ENCODE data around the gene DNAJC5.
"Not testable (repeated sequence)": the region's sequence is repeated elsewhere in the genome, so short reads cannot be mapped to it uniquely, and the experiment has no call there.

DNAJC5 gene

DNA sequence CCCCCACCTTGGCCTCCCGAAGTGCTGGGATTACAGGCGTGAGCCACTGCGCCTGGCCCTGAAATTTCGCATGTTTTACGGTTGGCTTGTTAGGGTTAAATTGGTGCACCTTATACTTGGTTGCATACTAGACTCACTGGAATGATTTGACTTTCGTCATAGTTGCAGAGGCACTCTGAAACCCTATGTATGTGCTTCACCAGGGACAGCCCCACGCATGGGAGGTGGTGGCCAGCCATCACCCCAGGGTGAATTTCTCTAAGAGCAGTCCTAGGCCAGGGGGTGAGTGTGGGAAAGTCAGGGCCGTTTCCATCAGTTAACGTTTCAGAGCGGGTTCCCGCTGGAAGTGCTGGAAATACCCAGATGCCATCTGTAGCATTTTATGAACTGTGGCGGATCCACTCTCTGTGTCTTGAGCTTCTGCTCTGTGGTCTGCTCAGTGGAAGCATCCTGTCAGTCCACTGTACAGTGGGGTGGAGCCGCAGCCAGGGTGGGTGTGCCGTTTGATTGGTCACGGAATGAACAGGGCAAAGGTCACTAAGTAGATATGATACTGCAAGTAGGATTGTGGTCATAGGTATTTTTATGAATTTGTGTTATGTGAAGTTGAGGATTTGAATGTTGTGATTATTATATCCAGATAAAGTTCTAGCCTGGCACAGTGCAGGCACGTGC, 13.2 kb downstream of the DNAJC5 start:
- TF ChIP-seq, protein P1, sequence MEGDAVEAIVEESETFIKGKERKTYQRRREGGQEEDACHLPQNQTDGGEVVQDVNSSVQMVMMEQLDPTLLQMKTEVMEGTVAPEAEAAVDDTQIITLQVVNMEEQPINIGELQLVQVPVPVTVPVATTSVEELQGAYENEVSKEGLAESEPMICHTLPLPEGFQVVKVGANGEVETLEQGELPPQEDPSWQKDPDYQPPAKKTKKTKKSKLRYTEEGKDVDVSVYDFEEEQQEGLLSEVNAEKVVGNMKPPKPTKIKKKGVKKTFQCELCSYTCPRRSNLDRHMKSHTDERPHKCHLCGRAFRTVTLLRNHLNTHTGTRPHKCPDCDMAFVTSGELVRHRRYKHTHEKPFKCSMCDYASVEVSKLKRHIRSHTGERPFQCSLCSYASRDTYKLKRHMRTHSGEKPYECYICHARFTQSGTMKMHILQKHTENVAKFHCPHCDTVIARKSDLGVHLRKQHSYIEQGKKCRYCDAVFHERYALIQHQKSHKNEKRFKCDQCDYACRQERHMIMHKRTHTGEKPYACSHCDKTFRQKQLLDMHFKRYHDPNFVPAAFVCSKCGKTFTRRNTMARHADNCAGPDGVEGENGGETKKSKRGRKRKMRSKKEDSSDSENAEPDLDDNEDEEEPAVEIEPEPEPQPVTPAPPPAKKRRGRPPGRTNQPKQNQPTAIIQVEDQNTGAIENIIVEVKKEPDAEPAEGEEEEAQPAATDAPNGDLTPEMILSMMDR (IDR thresholded peaks at IDR 0.05; ENCODE audit: low read depth, low read length, missing control alignments): no peak
- no peak for DNase-seq (ENCODE audit: low read depth)
- H3K4me3 ChIP-seq (ENCODE audit: low read depth, low read length): no peak overlapping the region

DNA sequence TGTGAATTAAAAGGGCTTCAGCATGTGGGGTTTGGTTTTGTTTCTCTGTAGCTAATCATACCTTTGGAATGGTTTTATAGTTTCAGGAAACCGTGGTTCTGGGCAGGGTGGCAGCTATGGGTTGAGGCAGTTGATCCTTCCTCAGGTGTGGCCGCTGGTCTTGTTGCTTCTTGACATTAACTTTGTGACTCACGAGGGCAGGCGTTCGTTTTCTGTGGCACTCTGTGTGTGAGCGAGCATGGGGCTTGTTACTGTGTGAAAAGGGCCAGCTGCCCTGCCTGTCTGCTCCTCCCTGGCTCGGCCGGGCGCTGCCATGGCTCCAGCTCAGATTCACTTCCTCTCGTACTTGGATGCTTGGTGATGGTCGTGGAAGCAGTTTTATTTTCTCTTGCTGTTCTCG, 16.2 kb downstream of the DNAJC5 start:
- no peak overlapping the region for H3K4me3 ChIP-seq (ENCODE audit: low read depth, low read length)
- TF ChIP-seq, protein P1 (IDR thresholded peaks at IDR 0.05; ENCODE audit: low read depth, low read length, missing control alignments): no peak
- no peak for DNase-seq (ENCODE audit: low read depth)

DNA sequence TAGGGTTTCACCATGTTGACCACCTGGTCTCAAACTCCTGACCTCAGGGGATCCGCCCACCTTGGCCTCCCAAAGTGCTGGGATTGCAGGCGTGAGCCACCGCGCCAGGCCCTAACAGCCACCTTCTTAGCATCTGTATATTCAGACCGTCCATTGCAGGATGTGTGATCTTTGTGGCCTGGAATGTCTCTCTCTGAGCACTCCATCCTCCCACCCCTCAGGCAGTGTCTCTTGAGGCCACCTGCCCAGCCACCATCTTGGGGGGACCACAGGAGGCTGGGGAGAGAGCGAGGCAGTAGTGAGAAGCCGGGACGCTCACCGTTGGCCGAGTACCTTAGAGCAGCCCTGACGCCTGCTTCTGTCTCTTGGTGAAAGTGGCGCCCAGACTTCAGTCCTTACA, 18.8 kb downstream of the DNAJC5 start:
- H3K4me3 ChIP-seq (ENCODE audit: low read depth, low read length): no peak overlapping the region
- TF ChIP-seq, protein P1 (IDR thresholded peaks at IDR 0.05; ENCODE audit: low read depth, low read length, missing control alignments): no peak
- no peak for DNase-seq (ENCODE audit: low read depth)

DNA sequence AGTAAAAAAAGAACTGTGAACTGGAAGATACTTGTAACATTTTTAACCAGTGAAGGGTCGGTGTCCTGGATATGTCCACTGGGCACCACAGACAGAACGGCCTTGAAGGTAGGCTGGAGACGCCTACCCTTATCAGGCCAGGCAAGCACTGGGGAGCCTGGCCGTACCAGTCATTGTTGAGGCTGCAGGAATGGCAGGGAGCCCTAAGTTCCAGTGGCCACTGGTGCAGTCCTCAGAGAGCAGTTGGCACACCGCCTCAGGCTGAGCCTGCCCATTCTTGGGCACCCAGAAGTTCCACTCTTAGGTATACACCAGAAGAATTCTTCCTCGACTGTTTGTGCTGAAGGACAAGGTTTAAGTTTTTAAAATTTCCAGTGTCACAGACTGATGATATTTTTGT, 20.5 kb downstream of the DNAJC5 start:
- TF ChIP-seq, protein P1 (IDR thresholded peaks at IDR 0.05; ENCODE audit: low read depth, low read length, missing control alignments): no peak
- no peak for DNase-seq (ENCODE audit: low read depth)
- H3K4me3 ChIP-seq (ENCODE audit: low read depth, low read length): no peak overlapping the region

DNA sequence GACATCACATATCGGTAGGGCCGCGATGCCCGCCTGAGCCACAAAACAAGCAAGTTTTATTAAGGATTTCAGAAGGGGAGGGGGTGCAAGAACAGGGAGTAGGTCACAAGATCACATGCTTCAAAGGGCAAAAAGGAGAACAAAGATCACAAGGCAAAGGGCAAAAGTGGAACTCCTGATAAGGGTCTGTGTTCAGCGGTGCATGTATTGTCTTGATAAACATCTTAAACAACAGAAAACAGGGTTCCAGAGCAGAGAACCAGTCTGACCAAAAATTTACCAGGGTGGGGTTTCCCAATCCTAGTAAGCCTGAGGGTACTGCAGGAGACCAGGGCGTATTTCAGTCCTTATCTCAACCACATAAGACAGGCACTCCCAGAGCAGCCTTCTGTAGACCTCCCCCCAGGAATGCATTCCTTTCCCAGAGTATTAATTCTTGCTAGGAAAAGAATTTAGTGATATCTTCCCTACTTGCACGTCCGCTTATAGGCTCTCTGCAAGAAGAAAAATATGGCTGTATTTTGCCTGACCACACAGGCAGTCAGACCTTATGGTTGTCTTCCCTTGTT, 21.5 kb downstream of the DNAJC5 start:
- H3K4me3 ChIP-seq (ENCODE audit: low read depth, low read length); DNase-seq (ENCODE audit: low read depth): not testable (repeated sequence)

DNA sequence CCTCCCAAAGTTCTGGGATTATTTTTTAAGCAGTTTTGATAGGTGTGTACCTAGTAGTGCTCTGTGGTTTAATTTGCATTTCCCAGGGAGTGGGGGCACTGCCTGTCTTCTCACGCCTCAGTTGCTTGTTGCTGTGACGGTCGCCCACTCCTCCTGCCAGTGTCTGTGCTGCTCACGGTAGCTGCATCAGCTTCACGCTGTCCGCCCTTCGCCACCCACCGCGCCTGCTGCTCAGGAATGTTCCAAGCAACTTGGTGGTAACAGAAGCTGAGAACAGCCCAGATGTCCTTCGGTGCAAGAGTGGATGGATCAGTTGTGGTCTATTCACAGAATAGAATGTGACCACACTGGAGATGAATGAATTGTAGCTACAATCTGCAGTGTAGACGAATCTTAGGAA, 22.9 kb downstream of the DNAJC5 start:
- TF ChIP-seq, protein P1 (IDR thresholded peaks at IDR 0.05; ENCODE audit: low read depth, low read length, missing control alignments): no peak

DNA sequence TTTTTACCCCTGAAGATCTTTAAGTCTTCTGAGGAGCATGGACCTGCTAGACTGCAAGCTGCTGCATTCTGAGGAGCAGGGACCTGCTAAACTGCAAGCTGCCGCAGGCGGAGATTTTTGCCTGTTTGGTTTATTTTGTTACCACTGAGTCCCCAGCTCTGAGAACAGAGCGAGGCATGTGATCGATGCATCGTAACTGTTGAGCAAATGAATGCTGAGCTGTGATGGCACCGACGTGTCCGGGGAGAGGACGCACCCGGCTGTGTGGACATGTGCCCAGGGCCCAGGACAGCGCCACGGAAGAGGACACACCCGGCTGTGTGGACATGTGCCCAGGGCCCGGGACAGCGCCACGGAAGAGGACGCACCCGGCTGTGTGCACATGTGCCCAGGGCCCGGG, 24.2 kb downstream of the DNAJC5 start:
- TF ChIP-seq, protein P1 (IDR thresholded peaks at IDR 0.05; ENCODE audit: low read depth, low read length, missing control alignments): no peak
- no peak overlapping the region for H3K4me3 ChIP-seq (ENCODE audit: low read depth, low read length)
- no peak for DNase-seq (ENCODE audit: low read depth)

More for the DNA sequence above, 22.9 kb downstream of the DNAJC5 start:
- DNase-seq (ENCODE audit: low read depth): no peak
- no peak overlapping the region for H3K4me3 ChIP-seq (ENCODE audit: low read depth, low read length)
